HG03571 (cell line): ENCODE measurements around the gene OLFM2.
"Not testable (repeated sequence)": the region's sequence is repeated elsewhere in the genome, so short reads cannot be mapped to it uniquely, and the experiment has no call there.

ENCODE experiments used
- ATAC-seq: cut with Tn5 transposase; IDR thresholded peaks from one replicate; pipeline ENCODE4 v1.9.1; 2021; ENCODE audit not compliant: unreplicated experiment

OLFM2 gene

GRCh38 chr19:9865732-9866501 is 70.4 kb downstream of the OLFM2 start:
- no peak for ATAC-seq

DNA sequence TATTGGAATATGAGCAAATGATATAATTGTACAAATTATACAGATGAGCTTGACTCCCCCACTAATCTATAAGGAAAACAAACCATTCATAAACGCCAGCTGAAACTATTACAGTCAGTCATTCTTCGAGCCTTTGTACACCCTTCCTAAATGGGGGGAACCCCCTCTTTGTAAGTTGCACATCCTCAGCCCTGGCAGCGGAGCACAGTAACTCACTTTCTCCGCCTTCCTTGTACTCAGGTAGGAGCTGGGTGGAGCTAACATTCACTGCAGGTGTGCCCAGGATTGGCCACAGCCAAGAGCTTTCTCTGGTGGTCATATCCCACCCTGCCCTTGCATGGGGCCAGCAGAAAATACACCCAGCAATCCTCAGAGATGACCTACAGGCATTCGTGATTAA is 72.6 kb downstream of the OLFM2 start:
- no peak for ATAC-seq

DNA sequence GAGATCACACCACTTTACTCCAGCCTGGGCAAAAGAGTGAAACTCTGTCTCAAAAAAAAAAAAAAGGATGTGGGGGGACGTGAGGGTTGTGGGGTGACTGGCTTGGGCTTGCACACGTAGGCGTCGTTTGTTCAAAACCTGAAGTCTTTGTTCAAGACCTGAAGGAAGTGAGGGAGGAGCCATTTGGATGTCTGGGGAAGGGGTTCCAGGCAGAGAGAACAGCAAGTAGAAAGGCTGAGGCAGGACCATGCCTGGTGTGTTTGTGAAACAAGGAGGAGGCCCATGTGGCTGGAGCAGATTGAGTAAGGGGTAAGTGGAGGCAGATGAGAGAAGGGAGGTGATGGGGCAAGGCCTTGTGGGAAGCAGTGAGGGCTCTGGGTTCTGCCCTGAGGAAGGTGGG is 73.4 kb downstream of the OLFM2 start:
- ATAC-seq: no peak

GRCh38 chr19:9861503-9861902 is 74.8 kb downstream of the OLFM2 start:
- no peak for ATAC-seq

- no peak for ATAC-seq
Measured at GRCh38 chr19:9860407-9860806, 75.9 kb downstream of the OLFM2 start.

GRCh38 chr19:9858766-9859165 is 77.5 kb downstream of the OLFM2 start:
- ATAC-seq: no peak

DNA sequence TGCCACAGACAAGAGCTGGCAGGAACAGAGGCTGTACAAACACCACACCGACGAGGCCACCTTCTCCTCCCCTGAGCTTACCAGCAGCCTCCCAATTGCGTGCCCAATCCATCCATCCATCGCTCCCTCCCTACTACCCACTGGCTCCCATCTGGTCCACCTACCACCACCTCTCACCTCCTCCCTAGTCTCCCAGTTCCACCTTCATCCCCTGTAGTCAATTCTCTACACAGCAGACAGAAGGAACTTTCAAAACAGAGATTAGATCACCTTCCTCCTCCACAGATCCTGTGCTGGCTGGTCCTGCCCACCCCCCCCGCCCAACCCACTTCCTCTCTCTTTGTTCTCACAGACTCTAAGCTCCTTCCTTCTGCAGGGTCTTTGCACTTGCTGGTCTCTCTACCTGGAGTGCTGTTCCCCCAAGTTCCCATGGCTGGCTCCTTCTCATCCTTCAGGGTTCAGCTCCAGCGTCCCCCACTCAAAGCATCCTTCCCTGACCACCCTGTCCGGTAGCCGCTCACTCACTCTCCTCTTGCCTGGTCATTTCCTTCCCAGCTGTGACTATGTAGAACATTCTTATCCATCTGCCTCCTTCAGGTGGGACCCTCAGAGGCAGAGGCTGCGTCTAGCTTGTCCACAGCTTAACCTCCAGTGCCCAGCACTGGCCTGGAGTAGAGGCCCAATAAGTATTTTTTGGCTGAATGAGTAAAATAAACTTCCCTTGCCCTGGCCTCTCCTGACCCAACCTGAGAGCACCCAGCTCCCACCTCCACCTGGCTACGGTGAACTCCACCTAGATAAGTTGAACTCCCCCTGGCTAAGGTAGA is 78.2 kb downstream of the OLFM2 start:
- ATAC-seq: no peak

- ATAC-seq: no peak
Measured at GRCh38 chr19:9857076-9857721, 79.1 kb downstream of the OLFM2 start.

- ATAC-seq: no peak
Measured at GRCh38 chr19:9856609-9857008, 79.7 kb downstream of the OLFM2 start.

DNA sequence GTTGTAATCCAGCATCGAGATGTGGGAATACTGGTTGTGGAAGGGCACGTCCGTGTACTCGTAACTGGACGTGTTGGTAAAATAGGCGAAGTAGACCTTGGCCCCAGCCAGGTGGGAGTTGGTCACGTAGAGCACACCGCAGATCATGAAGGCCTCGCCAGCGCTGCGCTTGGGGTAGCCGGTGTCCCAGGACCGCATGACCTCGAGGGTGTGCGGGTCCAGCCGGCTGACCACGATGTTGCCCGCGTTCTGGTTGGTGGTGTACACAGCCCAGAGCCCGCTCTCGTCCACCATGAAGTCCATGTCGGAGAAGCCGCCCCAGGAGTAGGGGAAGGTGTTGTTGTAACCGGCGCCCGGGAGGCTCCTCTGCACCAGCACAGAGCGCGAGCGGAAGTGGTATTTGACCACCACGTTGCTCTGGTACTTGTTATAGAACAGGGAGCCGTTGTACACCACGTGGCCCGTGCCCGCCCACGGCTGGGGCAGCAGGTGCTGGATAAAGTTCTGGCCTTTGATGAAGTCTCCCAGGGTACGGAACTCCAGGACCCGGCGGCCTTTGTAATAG is 82.0 kb downstream of the OLFM2 start:
- ATAC-seq: no peak

GRCh38 chr19:9850235-9850959 is 85.9 kb downstream of the OLFM2 start:
- no peak for ATAC-seq

GRCh38 chr19:9849791-9850190 is 86.5 kb downstream of the OLFM2 start:
- no peak for ATAC-seq

- no peak for ATAC-seq
Measured at GRCh38 chr19:9848762-9849161, 87.6 kb downstream of the OLFM2 start.

GRCh38 chr19:9848060-9848459 is 88.3 kb downstream of the OLFM2 start:
- ATAC-seq: no peak

DNA sequence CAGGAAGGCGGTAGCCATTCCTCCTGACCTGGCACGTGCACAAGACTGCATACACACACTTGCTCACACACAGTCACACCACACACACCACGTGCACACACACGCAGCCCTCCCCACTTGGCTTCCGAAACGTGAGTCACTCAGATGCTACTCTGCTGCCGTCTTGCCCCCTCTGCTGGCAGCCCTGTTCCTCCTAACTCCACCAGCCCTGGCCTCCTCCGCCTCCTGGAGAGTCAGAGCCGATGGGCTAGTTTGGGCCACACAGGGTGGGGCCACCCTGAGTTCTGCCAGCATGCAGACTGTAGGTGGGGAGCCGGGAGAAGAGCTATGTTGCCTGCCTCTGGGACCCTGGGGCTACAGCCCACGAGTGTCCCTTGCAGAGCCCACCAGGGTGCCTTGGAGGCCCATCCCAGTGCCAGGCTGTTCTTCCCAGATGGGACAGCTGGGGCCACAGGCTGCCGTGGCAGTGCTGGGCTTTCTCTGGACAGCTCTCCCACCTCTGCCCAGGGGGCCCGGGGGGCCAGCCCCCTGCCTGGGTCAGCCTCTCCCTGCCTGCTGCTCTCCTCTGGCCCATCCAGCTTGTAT is 89.1 kb downstream of the OLFM2 start:
- ATAC-seq: no peak

DNA sequence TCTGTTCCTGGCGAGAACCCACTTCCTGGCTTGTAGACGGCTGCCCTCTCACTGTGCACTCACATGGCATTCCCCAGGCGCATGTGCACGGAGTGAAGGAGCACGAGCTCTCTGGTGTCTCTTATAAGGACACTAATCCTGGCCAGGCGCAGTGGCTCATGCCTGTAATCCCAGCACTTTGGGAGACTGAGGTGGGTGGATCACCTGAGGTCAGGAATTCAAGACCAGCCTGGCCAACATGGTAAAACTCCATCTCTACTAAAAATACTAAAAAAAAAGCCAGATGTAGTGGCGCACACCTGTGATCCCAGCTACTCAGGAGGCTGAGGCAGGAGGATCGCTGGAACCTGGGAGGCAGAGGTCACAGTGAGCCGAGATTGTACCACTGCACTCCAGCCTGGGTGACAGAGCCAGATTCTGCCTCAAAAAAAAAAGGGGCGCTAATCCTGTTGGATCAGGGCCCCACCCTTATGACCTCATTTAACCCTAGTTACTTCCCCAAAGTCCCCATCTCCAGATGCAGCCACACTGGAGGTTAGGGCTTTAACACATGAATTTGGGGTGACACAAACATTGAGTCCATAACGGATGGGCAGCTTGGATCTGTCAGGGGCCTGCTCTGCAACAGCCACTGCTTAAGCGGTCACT is 92.6 kb downstream of the OLFM2 start:
- ATAC-seq: not testable (repeated sequence)

DNA sequence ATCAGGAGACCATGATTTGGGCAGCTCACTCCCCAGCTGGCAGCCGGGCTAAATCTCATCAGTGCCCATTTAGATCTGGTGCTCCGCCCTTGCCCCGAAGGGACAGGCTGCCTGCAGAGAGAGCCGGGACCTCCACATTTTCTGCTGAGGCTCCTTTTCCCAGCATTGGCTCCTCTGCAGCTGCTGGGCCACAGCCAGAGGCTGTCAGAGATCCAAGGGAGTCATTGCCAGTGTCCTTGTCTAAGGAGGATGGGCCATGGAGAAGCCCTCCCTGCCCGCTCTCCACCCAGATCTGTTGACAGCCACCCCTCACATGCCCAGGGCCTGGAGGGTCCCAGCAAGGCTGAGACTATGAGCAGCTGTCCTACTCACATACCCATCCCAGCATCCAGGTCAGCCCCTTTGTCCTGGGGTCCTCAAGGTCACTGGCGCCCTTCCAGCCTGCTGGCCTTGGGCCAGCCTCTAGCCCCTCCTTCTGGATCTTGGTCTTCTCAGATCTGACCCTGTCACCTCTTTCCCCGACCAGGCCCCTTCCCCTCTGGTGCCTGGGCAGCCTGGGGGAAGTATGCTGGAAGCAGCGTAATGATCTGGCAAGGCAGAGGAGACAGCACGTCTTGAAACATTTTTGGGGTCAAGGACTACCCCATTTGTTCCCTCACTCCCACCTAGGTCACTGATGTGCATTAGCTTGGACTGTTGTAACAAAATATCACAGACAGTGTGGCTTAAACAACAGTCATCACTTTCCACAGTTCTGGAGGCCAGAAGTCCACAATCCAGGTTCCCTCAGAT is 93.3 kb downstream of the OLFM2 start:
- ATAC-seq: no peak

GRCh38 chr19:9839415-9839814 is 96.9 kb downstream of the OLFM2 start:
- no peak for ATAC-seq

- no peak for ATAC-seq
Measured at GRCh38 chr19:9838324-9838723, 98.0 kb downstream of the OLFM2 start.
